ENCODE data around the gene IFTAP. TPM values are rescaled to one million over a fixed set of nuclear protein-coding genes. Genes with fewer than 3 reads are reported as not detected.

Gene IFTAP
- total RNA-seq, 1 experiment from 2014 or later, result 13.1 TPM

GRCh38 chr11:36583667-36584066 is 10.6 kb upstream of the IFTAP start:
- intact Hi-C loops (cut with micrococcal nuclease), result no loop called here
- peaks cover 7% of the 10 kb centered on the region for H3K9me3 Mint-ChIP-seq (ENCODE audit: unreplicated experiment)
- DNase-seq (ENCODE audit: unreplicated experiment), result no peak
- ChIA-PET CTCF (no interaction called here), POLR2A (no interaction called here)
- no TSS peak for BruUV-seq (replicated peaks)
- peaks cover 54% of the 10 kb centered on the region for H3K27me3 Mint-ChIP-seq (ENCODE audit: insufficient read depth, unreplicated experiment)
- H3K27ac Mint-ChIP-seq (ENCODE audit: low read depth, unreplicated experiment), result no peak overlapping the region
- TF ChIP-seq CTCF (IDR thresholded peaks at IDR 0.05; ENCODE audit: unreplicated experiment), result no peak
- no peak overlapping the region for H3K4me3 Mint-ChIP-seq (ENCODE audit: unreplicated experiment)
- no peaks in the 10 kb centered on the region for H3K4me1 Mint-ChIP-seq (ENCODE audit: insufficient read depth, unreplicated experiment)
- no peaks in the 10 kb centered on the region for H3K36me3 Mint-ChIP-seq (ENCODE audit: insufficient read depth, unreplicated experiment)

- Mint-ChIP-seq H3K4me1 (ENCODE audit: insufficient read depth, unreplicated experiment) (no peaks in the 10 kb centered on the region), H3K9me3 (ENCODE audit: unreplicated experiment) (peaks cover 7% of the 10 kb centered on the region), H3K4me3 (ENCODE audit: unreplicated experiment) (no peak overlapping the region), H3K27ac (ENCODE audit: low read depth, unreplicated experiment) (no peak overlapping the region), H3K27me3 (ENCODE audit: insufficient read depth, unreplicated experiment) (peaks cover 83% of the 10 kb centered on the region), H3K36me3 (ENCODE audit: insufficient read depth, unreplicated experiment) (no peaks in the 10 kb centered on the region)
- ChIA-PET POLR2A (no interaction called here), CTCF (interaction anchor here (0.6 to 4.1 kb wide), 2 partner anchors 22 to 76 kb away, joined by 3 to 22 read pairs; partner anchors contain the start of gene TRAF6)
- no peak for DNase-seq (ENCODE audit: unreplicated experiment)
- no peak for TF ChIP-seq CTCF (IDR thresholded peaks at IDR 0.05; ENCODE audit: unreplicated experiment)
- intact Hi-C loops (cut with micrococcal nuclease), result no loop called here
- no TSS peak for BruUV-seq (replicated peaks)
These were observed 7.8 kb upstream of the IFTAP start for GRCh38 chr11:36586543-36586942.

- no peak for DNase-seq (ENCODE audit: unreplicated experiment)
- H3K27me3 Mint-ChIP-seq (ENCODE audit: insufficient read depth, unreplicated experiment), result peaks cover 96% of the 10 kb centered on the region
- H3K27ac Mint-ChIP-seq (ENCODE audit: low read depth, unreplicated experiment), result no peak overlapping the region
- no peaks in the 10 kb centered on the region for H3K36me3 Mint-ChIP-seq (ENCODE audit: insufficient read depth, unreplicated experiment)
- intact Hi-C loops (cut with micrococcal nuclease), result no loop called here
- ChIA-PET CTCF (interaction anchor here (0.6 to 4.1 kb wide), 4 partner anchors 18 to 296 kb away, joined by 3 to 22 read pairs (median 3); no protein-coding TSS in a partner anchor), POLR2A (interaction anchor here (1.3 kb wide), 1 partner anchor 9 kb away, joined by 3 read pairs; no protein-coding TSS in a partner anchor)
- no peaks in the 10 kb centered on the region for H3K9me3 Mint-ChIP-seq (ENCODE audit: unreplicated experiment)
- BruUV-seq (replicated peaks), result no TSS peak
- H3K4me3 Mint-ChIP-seq (ENCODE audit: unreplicated experiment), result no peak overlapping the region
- no peak for TF ChIP-seq CTCF (IDR thresholded peaks at IDR 0.05; ENCODE audit: unreplicated experiment)
- H3K4me1 Mint-ChIP-seq (ENCODE audit: insufficient read depth, unreplicated experiment), result no peaks in the 10 kb centered on the region
These were observed 6.2 kb upstream of the IFTAP start for GRCh38 chr11:36588099-36588498.

GRCh38 chr11:36590513-36590912 is 3.8 kb upstream of the IFTAP start:
- no peak for DNase-seq (ENCODE audit: unreplicated experiment)
- intact Hi-C loops (cut with micrococcal nuclease), result no loop called here
- no peak overlapping the region for H3K4me3 Mint-ChIP-seq (ENCODE audit: unreplicated experiment)
- no peak for TF ChIP-seq CTCF (IDR thresholded peaks at IDR 0.05; ENCODE audit: unreplicated experiment)
- H3K4me1 Mint-ChIP-seq (ENCODE audit: insufficient read depth, unreplicated experiment), result peaks cover 1% of the 10 kb centered on the region
- ChIA-PET POLR2A (no interaction called here), CTCF (no interaction called here)
- BruUV-seq (replicated peaks), result no TSS peak
- H3K27me3 Mint-ChIP-seq (ENCODE audit: insufficient read depth, unreplicated experiment), result peaks cover 77% of the 10 kb centered on the region
- H3K9me3 Mint-ChIP-seq (ENCODE audit: unreplicated experiment), result no peaks in the 10 kb centered on the region
- no peak overlapping the region for H3K27ac Mint-ChIP-seq (ENCODE audit: low read depth, unreplicated experiment)
- no peaks in the 10 kb centered on the region for H3K36me3 Mint-ChIP-seq (ENCODE audit: insufficient read depth, unreplicated experiment)
